Body of pancreas (tissue), 4 donors: Measurements from ENCODE around the gene SERTAD1.

Experiments
- CTCF ChIP-seq, 7 experiments: fragments of 450-650 bp in 4 of 7; fragments of 200-600 bp in 3 of 7; sonication (generic) in 3 of 7; IDR thresholded peaks; one replicate each; pipeline ENCODE4 v1.5.1; 2016 to 2019; ENCODE audit warnings: antibody characterized with exemption in 7 of 7
- POLR2A ChIP-seq, 3 donors: fragments of 450-650 bp; IDR thresholded peaks; one replicate each; pipeline ENCODE4 v1.6.1; 2016; ENCODE audit warnings: antibody characterized with exemption in 3 of 3, mild to moderate bottlenecking in 2 of 3

- TF ChIP-seq POLR2A (IDR thresholded peaks at IDR 0.05) (no peak), CTCF (IDR thresholded peaks at IDR 0.05) (no peak)
Observed at GRCh38 chr19:40452016-40452415, 26.2 kb upstream of the SERTAD1 start.
